HG02763 (cell line): ENCODE results near the gene EVX2.

Experiments used
- ATAC-seq: cut with Tn5 transposase; IDR thresholded peaks from one replicate; pipeline ENCODE4 v1.9.1; 2021; ENCODE audit warnings: mild to moderate bottlenecking, moderate library complexity; ENCODE audit not compliant: unreplicated experiment

EVX2 gene

DNA sequence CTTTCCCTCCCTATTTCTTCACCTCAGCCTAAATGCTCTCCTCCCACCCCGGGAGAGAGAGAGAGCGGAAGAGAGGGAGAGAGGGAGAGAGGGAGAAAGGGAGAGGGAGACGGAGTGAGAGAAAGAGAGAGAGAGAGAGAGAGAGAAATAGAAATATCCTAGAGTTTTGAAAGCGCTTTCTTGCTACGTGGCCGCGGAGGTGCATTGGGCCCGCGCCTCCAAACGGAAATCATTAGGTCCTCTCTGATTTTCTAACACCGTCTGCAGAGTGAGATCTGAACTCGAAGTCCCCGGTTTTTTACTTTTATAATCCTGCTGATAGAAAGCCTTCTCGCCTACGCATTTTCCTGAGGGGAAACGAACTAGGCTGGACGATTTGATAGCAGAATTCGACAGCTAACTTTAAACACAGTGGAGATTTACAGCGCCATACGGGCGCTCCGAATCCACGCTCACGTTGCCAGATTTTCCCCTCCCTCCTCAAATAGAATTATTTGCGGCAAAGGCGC, 903 bp upstream of the EVX2 start:
- no peak for ATAC-seq

DNA sequence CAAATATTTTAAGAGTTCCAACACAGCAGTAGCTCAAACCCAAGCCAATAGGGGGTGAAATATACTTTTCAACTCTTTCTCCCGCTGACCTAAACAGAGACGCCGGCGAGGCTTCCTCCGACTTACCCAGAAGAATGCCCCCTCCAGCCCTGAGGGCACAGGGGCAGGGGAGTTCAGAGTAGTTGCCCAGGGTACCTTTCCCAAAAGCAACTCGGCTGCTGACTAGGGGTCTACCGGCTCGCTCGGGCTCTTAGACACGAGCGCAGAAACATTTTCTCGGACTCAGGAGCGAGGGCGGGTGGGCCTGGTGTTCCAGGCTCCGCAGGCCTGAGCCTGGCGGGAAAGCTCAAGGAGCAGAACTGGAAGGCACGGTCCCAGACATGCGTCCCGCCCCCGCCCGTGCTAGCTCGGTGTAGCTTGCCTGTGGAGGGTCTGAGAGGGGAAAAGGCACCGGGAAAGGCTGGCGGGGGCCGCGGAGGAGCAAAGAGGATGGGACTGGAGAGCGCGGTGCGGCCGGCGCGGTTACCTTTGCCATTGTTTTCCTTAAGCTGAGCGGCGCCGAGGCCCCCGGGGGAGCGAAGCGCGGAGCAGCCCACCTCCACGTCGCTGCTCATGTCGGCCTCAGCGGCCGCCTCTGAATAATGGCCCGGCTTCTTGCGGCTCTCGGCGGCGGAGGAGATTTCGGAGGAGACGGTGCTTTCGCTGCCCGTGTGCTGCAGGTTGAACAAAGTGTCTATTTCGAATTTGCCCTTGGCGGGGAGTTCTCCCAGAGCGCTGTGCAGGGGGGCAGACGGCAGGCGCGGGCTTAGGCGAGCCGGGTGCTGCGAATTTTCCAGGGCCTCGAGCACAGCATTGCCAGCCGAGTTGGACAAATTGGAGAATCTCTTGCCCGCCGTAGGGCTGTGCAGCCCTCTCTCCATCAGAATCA, 674 bp downstream of the EVX2 start:
- ATAC-seq, result no peak

GRCh38 chr2:176082525-176082823, 1.3 kb downstream of the EVX2 start:
- no peak for ATAC-seq

DNA sequence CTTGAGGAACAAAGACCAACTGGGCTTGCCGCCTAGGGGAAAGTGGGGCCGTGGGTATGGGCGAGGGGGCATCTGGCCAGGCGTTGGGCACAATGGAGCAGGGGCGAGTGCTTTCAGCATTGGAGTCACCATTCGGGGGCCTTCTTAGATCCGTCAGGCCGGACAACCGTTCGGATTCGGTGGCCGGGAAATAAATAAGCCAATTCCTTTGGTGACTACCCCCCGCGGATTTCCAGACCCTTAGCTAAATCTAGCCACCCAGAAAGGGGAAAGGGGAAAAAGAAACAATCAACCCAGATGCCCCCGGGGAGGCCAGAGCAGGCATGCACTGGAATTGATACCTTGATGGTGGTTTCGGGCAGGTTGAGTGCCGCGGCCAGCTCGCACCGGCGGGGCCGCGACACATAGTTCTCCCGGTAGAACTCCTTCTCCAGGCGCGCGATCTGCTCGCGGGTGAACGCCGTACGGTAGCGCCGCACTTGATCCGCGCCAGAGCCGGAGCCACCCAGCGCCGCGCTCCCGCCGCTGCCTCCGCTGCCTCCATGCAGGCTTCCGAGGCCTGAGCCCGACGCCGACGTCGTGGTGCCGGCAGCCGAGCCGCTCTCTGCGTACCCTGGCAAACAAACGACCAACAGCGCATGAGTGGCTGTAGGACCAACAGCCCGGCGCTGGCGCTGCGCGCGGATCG, 1.8 kb downstream of the EVX2 start:
- no peak for ATAC-seq

DNA sequence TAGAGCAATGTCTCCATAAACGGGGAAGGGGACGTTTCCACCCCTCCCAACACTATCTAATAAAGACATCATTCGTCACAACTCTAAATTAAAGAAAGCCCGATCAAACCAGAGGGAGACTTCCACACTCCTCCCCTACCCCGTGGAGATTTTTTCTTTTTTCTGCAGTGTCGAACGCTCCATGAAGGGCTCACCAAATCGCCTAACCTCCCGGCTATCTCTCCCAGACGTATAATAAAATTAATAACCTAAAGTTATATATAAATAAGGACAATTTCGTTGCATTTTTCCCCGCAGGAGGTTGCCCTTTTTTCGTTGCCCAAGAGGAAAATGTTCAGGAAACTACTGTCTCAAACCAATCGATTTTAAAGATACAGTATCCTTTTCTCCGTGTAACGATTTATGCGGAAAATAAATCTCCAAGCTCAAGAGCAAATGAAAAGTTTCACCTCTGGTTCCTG, 2.4 kb downstream of the EVX2 start:
- no peak for ATAC-seq

GRCh38 chr2:176080540-176081375, 3.0 kb downstream of the EVX2 start:
- no peak for ATAC-seq

DNA sequence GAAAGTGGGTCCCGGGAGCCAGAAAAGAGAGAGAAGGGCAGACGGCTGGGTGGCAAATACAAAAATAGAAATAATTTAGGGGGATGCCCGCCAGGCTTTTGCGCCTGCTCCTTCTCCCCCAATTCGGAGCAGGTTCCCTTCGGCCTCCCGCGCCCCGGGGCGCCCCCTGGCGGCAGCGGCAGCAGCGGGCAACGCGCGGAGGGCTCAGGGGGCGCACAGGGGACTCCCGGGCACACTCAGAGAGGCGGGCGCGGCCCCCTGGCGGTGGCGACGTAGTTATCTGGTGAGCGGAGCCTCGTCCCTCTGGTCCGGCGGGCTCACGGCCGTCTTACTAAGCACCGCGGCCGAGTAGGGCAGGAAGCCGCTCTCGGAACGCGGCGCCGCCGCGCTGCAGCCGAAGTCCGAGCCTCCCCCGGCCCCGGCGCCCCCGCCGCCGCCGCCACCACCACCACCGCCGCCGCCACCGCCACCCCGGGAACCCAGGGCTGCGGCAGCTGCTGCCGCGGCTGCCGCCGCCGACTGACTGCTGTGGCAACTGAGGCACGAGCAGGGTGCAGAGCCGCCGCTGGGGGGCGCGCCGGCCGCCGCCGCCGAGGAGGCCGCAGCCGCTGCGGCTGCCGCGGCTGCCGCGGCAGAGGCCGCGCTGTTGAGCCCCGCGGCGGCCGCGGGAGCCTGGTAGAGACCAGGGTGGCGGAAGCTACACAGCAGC, 3.8 kb downstream of the EVX2 start:
- no peak for ATAC-seq

GRCh38 chr2:176079285-176079830, 4.4 kb downstream of the EVX2 start:
- no peak for ATAC-seq

- no peak for ATAC-seq
Observed at GRCh38 chr2:176078541-176079284, 5.0 kb downstream of the EVX2 start.

DNA sequence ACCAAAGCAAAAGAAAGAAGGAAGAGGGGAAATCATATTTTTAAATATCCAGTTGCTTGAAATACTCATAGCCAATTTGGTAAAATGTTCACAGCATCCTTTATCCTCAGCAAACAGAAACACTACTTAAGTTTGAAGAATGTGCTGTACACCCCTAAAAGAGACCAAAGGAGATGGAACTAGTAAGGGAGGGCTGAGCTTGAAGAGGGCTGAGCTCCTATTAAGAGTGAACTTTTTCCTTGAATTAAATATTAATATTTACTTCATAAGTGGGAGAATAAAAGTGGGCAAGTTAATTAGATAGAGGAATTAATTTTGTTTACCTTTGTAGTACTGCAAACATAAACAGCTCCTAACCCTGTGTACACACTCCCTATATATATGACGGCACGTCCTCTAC, 7.0 kb downstream of the EVX2 start:
- no peak for ATAC-seq

GRCh38 chr2:176076063-176076462, 7.7 kb downstream of the EVX2 start:
- no peak for ATAC-seq

GRCh38 chr2:176075481-176075880, 8.3 kb downstream of the EVX2 start:
- ATAC-seq, result no peak

DNA sequence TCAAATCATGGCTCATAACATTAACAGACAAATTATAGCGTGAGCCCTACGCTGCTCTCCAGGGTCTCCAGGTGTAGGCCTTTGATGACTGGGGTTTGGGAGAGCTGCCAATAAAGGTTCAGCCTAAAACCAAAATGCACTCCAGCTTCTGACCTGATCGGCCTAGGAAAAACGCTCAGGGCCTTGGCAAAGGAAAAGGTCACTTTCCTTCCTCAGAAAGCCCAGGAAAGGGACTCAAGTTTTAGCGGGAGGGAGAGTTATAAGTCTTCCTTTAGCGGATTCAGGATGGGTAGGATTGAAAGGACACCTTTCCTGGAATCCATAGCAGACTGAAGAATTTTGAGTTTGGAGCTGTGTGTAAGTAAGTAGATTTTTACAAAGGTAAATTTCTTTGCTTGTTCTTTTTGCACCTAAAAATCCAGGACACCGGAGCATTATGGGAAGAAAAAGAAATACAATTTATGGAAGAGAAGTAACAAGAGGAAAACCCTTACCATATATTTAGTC, 8.8 kb downstream of the EVX2 start:
- ATAC-seq, result no peak

DNA sequence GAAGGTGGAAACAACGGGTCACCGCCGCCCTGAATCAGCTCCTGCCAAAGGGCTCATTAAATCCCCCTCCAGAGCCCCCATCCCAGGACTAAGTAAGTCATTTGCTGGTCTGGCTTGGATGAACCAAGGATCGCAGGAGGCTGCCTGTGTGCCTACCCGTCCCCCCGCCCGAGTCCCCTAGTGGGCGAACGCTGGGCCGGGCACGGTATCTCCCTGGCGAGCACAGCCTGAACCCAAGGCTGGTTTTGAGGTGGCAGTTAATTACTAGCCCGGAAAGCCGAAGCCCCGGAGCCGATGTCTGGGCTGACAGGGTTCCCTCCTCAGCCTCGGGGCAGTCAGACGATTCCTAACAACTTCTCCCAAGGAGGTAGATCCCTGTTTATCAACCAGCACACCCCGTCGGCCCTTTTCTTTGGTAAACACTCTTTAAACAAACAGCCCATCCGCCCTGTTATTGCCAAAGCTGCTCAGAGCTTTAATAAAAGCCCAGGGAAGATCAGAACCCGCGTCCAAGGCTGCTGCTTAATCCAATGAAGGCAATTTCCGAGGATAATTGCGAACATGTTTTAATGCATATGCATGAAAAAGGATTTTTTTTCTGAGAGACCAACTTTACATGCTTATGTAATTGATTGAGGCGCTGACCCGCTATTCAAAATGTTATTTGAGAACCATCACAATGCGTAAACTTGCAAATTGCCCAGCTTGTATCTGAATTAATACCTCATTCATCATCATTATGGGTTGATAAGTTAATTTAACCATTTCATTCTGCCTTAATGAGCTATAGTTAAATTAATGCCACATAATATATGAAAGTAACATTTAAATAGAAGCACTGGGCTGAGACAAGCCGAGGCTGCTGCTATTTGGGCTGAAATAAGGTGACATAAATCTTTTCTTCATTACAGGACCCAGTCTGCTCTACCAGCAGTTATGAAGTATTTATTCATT, 10.5 kb downstream of the EVX2 start:
- no peak for ATAC-seq

GRCh38 chr2:176072292-176072669, 11.5 kb downstream of the EVX2 start:
- no peak for ATAC-seq

- no peak for ATAC-seq
Observed at GRCh38 chr2:176071330-176072291, 12.2 kb downstream of the EVX2 start.

- no peak for ATAC-seq
Observed at GRCh38 chr2:176068419-176068832, 15.3 kb downstream of the EVX2 start.
